WTC11 (cell line): ENCODE results near the gene ZNF627.

Experiments
- CREM ChIP-seq: sonication (generic); formaldehyde crosslinking; IDR thresholded peaks from 2 replicates; pipeline ENCODE4 v1.8.1; 2022; ENCODE audit warnings: mild to moderate bottlenecking, missing genetic modification reagents, moderate library complexity
- ESRRA ChIP-seq: sonication (generic); formaldehyde crosslinking; IDR thresholded peaks from 2 replicates; pipeline ENCODE4 v1.8.1; 2022; ENCODE audit warnings: mild to moderate bottlenecking, missing genetic modification reagents, borderline replicate concordance
- FOXJ3 ChIP-seq: sonication (generic); formaldehyde crosslinking; IDR thresholded peaks from 2 replicates; pipeline ENCODE4 v1.9.0; 2021; ENCODE audit warnings: missing genetic modification reagents, mild to moderate bottlenecking, borderline replicate concordance
- GABPB1 ChIP-seq: sonication (generic); formaldehyde crosslinking; IDR thresholded peaks from 2 replicates; pipeline ENCODE4 v1.8.1; 2023; ENCODE audit warnings: mild to moderate bottlenecking, missing genetic modification reagents
- NR2C2 ChIP-seq: sonication (generic); formaldehyde crosslinking; IDR thresholded peaks from 2 replicates; pipeline ENCODE4 v1.8.0; 2022; ENCODE audit warnings: mild to moderate bottlenecking, missing genetic modification reagents
- TF ChIP-seq, protein P1 (sequence below): fragments of 200-600 bp; IDR thresholded peaks from 2 replicates; pipeline ENCODE4 v1.8.0; 2022; ENCODE audit warnings: antibody characterized with exemption
- TF ChIP-seq, protein P2 (sequence below): sonication (generic); formaldehyde crosslinking; IDR thresholded peaks from 2 replicates; pipeline ENCODE4 v1.8.0; 2022; ENCODE audit warnings: mild to moderate bottlenecking, missing genetic modification reagents
- TF ChIP-seq, protein P3 (sequence below): sonication (generic); formaldehyde crosslinking; conservative IDR thresholded peaks from 2 replicates; pipeline ENCODE4 v1.8.1; 2022; ENCODE audit warnings: mild to moderate bottlenecking, missing genetic modification reagents

DNA sequence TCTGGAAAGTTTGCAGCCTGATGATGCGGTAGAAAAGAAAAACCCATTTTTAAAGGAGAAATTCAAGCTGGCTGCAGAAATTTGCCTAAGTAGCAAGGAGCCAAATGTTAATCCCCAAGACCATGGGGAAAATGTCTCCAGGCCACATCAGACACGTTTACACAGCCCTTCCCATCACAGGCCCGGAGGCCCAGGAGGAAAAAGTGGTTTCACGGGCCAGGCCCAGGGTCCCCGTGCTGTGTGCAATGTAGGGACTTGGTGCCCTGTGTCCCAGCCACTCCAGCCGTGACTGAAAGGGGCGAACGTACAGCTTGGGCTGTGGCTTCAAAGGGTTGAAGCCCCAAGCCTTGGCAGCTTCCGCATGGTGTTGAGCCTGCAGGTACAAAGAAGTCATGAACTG is 35.9 kb downstream of the ZNF627 start:
- no peak for TF ChIP-seq CREM (CRISPR knock-in tag)
- TF ChIP-seq FOXJ3 (CRISPR knock-in tag): no peak
- TF ChIP-seq GABPB1: no peak
- TF ChIP-seq, protein P1, sequence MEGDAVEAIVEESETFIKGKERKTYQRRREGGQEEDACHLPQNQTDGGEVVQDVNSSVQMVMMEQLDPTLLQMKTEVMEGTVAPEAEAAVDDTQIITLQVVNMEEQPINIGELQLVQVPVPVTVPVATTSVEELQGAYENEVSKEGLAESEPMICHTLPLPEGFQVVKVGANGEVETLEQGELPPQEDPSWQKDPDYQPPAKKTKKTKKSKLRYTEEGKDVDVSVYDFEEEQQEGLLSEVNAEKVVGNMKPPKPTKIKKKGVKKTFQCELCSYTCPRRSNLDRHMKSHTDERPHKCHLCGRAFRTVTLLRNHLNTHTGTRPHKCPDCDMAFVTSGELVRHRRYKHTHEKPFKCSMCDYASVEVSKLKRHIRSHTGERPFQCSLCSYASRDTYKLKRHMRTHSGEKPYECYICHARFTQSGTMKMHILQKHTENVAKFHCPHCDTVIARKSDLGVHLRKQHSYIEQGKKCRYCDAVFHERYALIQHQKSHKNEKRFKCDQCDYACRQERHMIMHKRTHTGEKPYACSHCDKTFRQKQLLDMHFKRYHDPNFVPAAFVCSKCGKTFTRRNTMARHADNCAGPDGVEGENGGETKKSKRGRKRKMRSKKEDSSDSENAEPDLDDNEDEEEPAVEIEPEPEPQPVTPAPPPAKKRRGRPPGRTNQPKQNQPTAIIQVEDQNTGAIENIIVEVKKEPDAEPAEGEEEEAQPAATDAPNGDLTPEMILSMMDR: no peak
- TF ChIP-seq, protein P2, sequence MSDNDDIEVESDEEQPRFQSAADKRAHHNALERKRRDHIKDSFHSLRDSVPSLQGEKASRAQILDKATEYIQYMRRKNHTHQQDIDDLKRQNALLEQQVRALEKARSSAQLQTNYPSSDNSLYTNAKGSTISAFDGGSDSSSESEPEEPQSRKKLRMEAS: no peak
- TF ChIP-seq, protein P3, sequence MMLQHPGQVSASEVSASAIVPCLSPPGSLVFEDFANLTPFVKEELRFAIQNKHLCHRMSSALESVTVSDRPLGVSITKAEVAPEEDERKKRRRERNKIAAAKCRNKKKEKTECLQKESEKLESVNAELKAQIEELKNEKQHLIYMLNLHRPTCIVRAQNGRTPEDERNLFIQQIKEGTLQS (CRISPR knock-in tag): no peak
- no peak for TF ChIP-seq ESRRA (CRISPR knock-in tag)
- no peak for TF ChIP-seq NR2C2 (CRISPR knock-in tag)
